Neural crest cell (in vitro differentiated cells): Measurements from ENCODE around the gene NBDY. TPM values are rescaled to one million over a fixed set of nuclear protein-coding genes. Genes with fewer than 3 reads are reported as not detected.

ENCODE experiments used
- DNase-seq: peaks from one replicate; pipeline ENCODE4 v3.0.0; 2021; ENCODE audit warnings: low read depth, mixed read lengths, low spot score
- H3K27ac Mint-ChIP-seq: one replicate; pipeline ENCODE4 v1.8.0; 2021; ENCODE audit warnings: mild to moderate bottlenecking, mixed read lengths; ENCODE audit not compliant: unreplicated experiment
- H3K27me3 Mint-ChIP-seq: 2 replicates; pipeline ENCODE4 v1.8.0; 2021; ENCODE audit warnings: low read depth, mild to moderate bottlenecking, mixed read lengths
- H3K36me3 Mint-ChIP-seq: 2 replicates; pipeline ENCODE4 v1.8.0; 2021; ENCODE audit warnings: low read depth, mild to moderate bottlenecking, mixed read lengths
- H3K4me1 Mint-ChIP-seq: 2 replicates; pipeline ENCODE4 v1.8.0; 2021; ENCODE audit warnings: mixed read lengths
- H3K4me3 Mint-ChIP-seq: one replicate; pipeline ENCODE4 v1.8.0; 2021; ENCODE audit warnings: mild to moderate bottlenecking, mixed read lengths
- H3K9me3 Mint-ChIP-seq: 2 replicates; pipeline ENCODE4 v1.8.0; 2021; ENCODE audit warnings: mixed read lengths
- total RNA-seq: library from RNA; stranded (reverse); gene quantifications from 2 replicates; pipeline ENCODE4 v1.2.1, GENCODE V29; 2021
- TF ChIP-seq, protein P1 (sequence below): fragments of 200-600 bp; sonication (generic); conservative IDR thresholded peaks from 2 replicates; pipeline ENCODE4 v1.5.0; 2021; ENCODE audit warnings: antibody characterized with exemption, mild to moderate bottlenecking

NBDY gene
- total RNA-seq, 1 donor from 2014 or later: 56.8 TPM

DNA sequence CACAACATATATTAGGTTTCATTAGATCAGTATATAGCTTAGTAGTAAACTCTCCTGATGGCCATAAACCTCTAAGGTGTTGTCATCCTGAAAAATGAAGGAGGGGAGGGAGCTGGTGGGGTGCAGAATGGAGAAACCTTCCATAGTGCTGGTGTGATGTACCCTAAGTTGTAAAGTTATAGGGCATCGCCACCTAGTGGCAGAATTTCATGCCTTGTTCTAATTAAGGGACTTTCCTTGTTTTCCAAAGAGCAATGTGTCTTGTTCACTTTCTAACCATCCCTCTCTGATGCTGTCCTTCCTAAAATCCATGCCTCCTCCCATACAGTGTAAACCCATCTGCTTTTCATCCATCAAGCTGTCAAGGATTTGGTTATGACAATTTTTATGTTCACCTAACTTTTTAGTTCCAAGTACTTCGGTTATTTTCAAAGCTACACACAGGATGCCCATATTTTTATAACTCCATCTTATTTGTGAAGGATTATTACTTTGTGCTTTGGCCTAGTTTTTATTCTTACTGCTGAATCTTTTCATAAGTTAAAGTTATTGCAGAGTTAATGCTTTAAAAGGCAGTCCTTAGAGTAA is 4.5 kb downstream of the NBDY start:
- Mint-ChIP-seq H3K27ac (no peak overlapping the region), H3K27me3 (no peaks in the 10 kb centered on the region), H3K4me1 (peaks cover 11% of the 10 kb centered on the region), H3K4me3 (no peak overlapping the region), H3K36me3 (peaks cover 8% of the 10 kb centered on the region), H3K9me3 (no peaks in the 10 kb centered on the region)
- DNase-seq: peak; percentile 48
- TF ChIP-seq, protein P1, sequence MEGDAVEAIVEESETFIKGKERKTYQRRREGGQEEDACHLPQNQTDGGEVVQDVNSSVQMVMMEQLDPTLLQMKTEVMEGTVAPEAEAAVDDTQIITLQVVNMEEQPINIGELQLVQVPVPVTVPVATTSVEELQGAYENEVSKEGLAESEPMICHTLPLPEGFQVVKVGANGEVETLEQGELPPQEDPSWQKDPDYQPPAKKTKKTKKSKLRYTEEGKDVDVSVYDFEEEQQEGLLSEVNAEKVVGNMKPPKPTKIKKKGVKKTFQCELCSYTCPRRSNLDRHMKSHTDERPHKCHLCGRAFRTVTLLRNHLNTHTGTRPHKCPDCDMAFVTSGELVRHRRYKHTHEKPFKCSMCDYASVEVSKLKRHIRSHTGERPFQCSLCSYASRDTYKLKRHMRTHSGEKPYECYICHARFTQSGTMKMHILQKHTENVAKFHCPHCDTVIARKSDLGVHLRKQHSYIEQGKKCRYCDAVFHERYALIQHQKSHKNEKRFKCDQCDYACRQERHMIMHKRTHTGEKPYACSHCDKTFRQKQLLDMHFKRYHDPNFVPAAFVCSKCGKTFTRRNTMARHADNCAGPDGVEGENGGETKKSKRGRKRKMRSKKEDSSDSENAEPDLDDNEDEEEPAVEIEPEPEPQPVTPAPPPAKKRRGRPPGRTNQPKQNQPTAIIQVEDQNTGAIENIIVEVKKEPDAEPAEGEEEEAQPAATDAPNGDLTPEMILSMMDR: peak; percentile 71

DNA sequence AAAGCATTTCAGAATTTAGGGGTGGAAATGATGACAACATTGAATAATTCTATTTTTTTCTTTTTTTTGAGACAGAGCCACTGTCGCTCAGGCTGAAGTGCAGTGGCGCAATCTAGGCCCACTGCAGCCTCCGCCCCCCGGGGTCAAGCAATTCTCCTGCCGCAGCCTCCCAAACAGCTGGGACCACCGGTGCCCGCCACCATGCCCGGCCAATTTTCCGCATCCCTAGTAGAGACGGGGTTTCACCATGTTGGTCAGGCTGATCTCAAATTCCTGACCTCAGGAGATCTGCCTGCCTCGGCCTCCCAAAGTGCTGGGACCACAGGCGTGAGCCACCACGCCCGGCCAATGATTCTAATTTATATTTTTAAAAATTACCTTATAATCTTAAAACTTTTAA is 7.2 kb downstream of the NBDY start:
- Mint-ChIP-seq H3K4me1 (peaks cover 6% of the 10 kb centered on the region), H3K36me3 (peaks cover 17% of the 10 kb centered on the region)

DNA sequence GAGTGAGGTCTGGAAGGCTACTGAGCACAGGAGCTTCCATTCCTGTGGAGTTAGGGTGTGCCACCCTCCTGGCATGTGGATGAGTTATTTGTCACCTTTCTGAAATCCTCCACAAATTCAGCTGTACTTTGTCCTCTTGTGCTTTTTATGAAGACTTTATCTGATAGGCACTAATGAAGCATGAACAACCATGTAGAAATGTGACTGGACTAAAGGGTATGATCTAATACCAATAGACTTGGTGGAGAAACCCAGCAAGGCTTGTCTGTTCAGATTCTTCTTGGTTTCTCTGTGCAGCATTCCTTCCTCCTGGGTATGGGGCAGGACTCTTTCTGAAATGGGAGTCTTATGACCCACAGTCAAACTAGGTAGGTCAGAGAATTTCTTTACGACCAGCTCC is 9.6 kb downstream of the NBDY start:
- no peak overlapping the region for H3K4me3 Mint-ChIP-seq
- H3K9me3 Mint-ChIP-seq: peaks cover 15% of the 10 kb centered on the region
- no peaks in the 10 kb centered on the region for H3K4me1 Mint-ChIP-seq
- H3K27ac Mint-ChIP-seq: no peak overlapping the region
- peaks cover 38% of the 10 kb centered on the region for H3K36me3 Mint-ChIP-seq
- TF ChIP-seq, protein P1: no peak
- H3K27me3 Mint-ChIP-seq: no peaks in the 10 kb centered on the region
- DNase-seq: no peak

More for the DNA sequence above, 7.2 kb downstream of the NBDY start:
- TF ChIP-seq, protein P1: no peak
- peaks cover 6% of the 10 kb centered on the region for H3K9me3 Mint-ChIP-seq
- no peak overlapping the region for H3K4me3 Mint-ChIP-seq
- no peak overlapping the region for H3K27ac Mint-ChIP-seq
- DNase-seq: no peak
- H3K27me3 Mint-ChIP-seq: no peaks in the 10 kb centered on the region

DNA sequence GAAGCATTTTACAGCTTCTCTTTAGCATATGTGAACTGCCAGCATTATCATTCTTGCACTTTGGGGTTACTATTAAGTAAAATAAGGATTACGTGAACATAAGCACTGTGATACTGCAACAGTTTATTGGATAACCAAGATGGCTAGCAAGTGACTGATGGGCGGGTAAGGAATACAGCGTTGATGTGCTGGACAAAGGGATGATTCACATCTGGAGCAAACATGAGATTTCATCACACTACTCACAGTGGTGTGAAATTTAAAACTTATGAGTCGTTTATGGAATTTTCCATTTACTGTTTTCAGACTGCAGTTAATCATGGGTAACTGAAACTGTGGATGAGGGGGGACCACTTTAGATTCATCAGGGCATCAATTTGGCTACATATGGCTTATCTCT is 16.0 kb downstream of the NBDY start:
- peaks cover 52% of the 10 kb centered on the region for H3K36me3 Mint-ChIP-seq
- H3K9me3 Mint-ChIP-seq: peaks cover 28% of the 10 kb centered on the region
- no peak overlapping the region for H3K4me3 Mint-ChIP-seq
- no peaks in the 10 kb centered on the region for H3K27me3 Mint-ChIP-seq
- no peak for DNase-seq
- no peaks in the 10 kb centered on the region for H3K4me1 Mint-ChIP-seq
- no peak overlapping the region for H3K27ac Mint-ChIP-seq
- TF ChIP-seq, protein P1: no peak

DNA sequence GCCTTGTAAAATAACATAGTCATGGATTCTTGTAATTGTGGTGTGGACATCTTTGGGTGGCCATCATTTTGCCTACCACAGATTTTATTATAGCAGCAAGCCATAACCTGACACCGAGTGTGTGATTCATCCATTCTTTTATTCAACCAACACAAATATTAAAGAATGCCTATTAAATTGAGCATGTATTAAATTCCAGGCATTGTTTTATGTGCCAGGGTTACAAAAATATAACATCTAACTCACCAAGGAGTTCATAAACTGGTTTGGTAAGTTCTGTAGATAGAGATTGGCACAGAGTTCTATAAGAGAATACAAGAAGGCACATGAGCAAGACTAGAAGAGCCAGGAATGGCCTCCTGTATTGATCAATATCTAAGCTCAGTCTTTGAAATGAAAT is 18.0 kb downstream of the NBDY start:
- TF ChIP-seq, protein P1: no peak
- Mint-ChIP-seq H3K27me3 (no peaks in the 10 kb centered on the region), H3K27ac (no peak overlapping the region), H3K4me3 (no peak overlapping the region), H3K36me3 (peaks cover 45% of the 10 kb centered on the region), H3K9me3 (peaks cover 17% of the 10 kb centered on the region), H3K4me1 (no peaks in the 10 kb centered on the region)
- DNase-seq: no peak
